C4-2B (cell line): ENCODE data around the gene COPRS.

Source experiments
- H3K27ac ChIP-seq: fragments of 450-650 bp; 2 replicates; pipeline ENCODE4 v1.5.1; 2017
- ZFX ChIP-seq: fragments of 450-650 bp; IDR thresholded peaks from 2 replicates; pipeline ENCODE4 v1.6.1; 2017
- TF ChIP-seq, protein P1 (sequence below): fragments of 450-650 bp; conservative IDR thresholded peaks from 2 replicates; pipeline ENCODE4 v1.5.1; 2017; ENCODE audit warnings: mild to moderate bottlenecking

The COPRS gene, protein sequence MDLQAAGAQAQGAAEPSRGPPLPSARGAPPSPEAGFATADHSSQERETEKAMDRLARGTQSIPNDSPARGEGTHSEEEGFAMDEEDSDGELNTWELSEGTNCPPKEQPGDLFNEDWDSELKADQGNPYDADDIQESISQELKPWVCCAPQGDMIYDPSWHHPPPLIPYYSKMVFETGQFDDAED

DNA sequence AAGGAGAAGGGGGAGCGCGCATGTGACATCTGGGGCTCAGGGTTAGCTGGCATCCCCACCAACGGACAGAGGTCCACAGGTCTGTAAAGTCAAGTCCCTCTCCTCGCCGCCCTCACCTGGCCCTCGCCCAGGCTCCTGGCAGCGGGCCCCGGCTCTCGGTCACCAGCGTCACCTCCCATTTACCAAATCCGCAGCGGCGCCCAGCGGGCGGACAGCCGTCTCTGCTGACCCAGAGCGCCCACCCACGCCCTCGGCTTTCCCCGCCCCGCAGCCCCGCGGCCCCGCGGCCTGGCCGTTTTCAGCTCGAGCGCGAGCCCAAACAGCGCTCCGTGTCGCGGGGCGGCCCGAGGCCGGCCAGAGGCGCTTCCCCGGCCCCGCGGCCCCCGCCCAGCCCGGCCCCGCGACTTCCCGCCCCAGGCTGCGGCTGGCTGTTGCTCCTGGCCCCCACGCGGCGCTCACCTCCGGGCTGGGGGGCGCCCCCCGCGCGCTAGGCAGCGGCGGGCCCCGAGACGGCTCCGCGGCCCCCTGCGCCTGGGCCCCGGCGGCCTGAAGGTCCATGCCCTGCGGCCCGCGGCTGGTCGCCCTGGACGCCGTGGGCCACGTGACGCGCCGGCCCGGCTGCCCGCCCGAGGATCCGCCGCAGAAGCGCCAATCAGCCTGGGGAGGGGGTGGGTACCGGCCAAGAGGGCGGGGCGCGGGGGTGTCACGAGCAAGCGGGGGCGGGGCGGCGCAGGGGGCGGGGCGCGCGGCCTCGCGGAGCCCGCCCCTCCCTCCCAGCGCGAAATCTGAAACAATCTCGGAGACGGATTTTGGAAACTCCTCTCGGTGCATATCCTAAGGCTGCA, at the start of gene COPRS:
COPRS (minus strand) TSS at position 603 of the 845 bp plus-strand sequence; CDS start at position 558, 45 bp downstream.
- H3K27ac ChIP-seq: peak within 1 kb of the TSS; percentile 90
- TF ChIP-seq ZFX: peak; percentile 88
- TF ChIP-seq, protein P1, sequence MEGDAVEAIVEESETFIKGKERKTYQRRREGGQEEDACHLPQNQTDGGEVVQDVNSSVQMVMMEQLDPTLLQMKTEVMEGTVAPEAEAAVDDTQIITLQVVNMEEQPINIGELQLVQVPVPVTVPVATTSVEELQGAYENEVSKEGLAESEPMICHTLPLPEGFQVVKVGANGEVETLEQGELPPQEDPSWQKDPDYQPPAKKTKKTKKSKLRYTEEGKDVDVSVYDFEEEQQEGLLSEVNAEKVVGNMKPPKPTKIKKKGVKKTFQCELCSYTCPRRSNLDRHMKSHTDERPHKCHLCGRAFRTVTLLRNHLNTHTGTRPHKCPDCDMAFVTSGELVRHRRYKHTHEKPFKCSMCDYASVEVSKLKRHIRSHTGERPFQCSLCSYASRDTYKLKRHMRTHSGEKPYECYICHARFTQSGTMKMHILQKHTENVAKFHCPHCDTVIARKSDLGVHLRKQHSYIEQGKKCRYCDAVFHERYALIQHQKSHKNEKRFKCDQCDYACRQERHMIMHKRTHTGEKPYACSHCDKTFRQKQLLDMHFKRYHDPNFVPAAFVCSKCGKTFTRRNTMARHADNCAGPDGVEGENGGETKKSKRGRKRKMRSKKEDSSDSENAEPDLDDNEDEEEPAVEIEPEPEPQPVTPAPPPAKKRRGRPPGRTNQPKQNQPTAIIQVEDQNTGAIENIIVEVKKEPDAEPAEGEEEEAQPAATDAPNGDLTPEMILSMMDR: no peak; the same call in none of the 2 replicates

DNA sequence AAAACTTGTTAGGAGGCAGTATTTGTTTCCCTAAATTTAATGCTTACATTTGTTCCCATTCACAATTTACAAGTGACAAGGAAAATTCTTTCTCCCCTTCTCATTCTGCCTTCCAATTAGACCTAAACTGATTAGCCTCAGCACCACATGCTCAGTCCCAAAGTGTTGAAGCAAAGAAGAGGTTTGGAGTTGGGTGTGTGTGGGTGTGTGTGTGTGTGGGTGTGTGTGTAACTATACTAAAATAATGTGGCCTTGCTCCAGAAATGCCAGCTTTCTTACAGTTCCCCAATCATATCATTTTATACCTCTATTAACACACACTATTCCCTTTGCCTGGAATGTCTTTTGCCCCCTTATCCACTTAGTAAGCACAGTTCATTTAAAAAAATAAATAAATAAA, 49.3 kb upstream of the COPRS start:
- no peak for TF ChIP-seq ZFX
- TF ChIP-seq, protein P1: no peak
- H3K27ac ChIP-seq: no peak overlapping the region

DNA sequence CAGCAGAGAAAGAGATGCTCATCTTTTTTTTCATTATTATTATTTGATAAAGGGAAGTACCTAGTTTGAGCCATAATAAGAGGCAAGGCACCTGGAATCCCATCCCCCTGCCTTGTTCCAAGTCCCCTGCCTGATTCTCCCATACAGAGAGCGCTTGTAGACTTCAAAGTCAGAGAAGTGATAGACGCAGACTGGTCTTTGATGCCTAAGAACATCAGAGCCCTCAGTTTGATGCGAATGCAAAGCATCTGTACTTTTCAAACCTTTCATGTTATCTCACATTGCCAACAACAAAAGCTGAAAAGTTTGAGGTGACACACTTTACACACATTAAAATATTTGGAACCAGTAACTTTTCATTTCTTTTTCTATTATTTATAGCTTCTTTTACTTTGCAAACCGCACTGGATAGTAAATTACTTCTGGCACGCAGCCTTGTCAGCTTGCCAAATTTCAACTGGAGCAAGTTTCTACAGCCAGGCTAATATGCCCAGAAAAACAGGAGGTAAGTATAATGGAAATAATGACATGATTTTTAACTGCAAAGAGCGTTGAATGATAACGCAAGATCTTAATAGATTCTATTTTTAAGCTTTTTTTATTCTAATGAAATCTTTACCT, 48.4 kb upstream of the COPRS start:
- TF ChIP-seq, protein P1: no peak
- no peak for TF ChIP-seq ZFX
- H3K27ac ChIP-seq: no peak overlapping the region

DNA sequence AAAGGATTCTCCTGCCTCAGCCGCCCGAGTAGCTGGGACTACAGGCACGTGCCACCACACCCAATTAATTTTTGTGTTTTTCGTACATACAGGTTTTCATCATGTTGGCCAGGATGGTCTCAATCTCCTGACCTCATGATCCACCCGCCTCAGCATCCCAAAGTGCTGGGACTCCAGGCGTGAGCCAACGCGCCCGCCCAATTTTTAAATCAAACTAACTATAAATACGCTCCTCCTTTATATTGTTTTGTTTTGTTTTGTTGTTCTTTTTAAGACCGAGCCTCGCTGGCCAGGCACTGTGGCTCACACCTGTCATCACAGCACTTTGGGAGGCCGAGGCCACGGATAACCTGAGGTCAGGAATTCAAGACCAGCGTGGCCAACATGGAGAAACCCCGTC, 44.4 kb upstream of the COPRS start:
- no peak for TF ChIP-seq ZFX
- TF ChIP-seq, protein P1: no peak
- no peak overlapping the region for H3K27ac ChIP-seq

DNA sequence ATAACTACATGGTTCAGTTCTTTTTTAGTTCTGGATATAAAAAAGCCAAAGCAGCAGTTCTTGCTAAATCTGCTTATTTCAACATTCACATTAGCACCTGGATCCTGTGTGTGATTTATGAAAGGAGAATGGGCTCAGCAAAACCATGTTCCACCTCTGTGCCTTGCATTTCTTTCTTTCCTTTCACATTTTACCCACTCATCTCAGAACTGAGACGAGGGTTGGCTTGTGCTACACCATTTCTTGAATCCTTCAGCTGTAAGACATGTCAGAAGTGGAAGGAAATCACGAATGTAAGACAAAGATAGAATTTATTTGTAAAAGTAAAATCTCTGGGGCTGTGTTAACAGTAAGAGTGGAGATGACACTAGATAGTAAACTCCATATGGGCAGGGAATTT, 43.6 kb upstream of the COPRS start:
- H3K27ac ChIP-seq: no peak overlapping the region

DNA sequence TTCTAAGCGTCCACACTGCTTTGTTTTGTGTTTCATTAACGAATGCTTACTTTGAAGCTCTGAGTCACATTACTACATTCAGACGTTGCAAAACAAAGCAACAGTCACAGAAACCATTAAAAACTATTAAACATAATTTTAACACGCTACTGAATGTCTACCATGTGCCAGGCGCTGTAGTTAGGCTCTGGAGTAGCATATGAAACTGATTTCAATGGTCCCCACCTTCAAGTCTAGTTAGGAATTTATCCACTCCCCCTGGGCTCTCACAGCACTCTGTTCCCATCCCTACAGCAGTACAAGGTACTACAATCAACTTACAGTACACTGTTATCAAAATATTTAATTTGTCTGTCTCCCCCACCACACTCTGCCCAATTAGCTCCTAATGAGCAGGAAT, 41.8 kb upstream of the COPRS start:
- TF ChIP-seq, protein P1: no peak
- no peak for TF ChIP-seq ZFX
- H3K27ac ChIP-seq: peak overlapping the region; percentile 75

More for the DNA sequence above, 43.6 kb upstream of the COPRS start:
- no peak for TF ChIP-seq ZFX
- TF ChIP-seq, protein P1: no peak

DNA sequence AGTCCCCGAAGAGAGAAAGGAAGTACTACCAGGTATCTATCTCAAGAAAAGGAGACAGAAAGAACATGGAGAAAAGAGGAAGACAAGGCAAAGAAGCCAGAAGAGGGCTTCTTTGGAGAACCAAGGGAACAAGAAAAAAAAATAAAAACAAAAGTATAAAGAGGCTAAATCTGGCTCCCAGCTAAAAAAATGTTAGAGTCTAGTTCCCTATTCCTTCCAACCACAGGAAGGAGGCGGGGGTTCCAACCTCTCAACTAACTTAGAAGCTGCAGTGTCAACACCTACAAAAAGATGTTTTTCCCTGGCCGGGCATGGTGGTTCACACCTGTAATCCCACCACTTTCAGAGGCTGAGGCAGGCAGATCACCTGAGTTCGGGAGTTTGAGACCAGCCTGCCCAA, 29.1 kb upstream of the COPRS start:
- H3K27ac ChIP-seq: no peak overlapping the region
- TF ChIP-seq, protein P1: no peak
- TF ChIP-seq ZFX: no peak
